ENCODE measurements around the gene NXPE3. TPM values are rescaled to one million over a fixed set of nuclear protein-coding genes. Genes with fewer than 3 reads are reported as not detected.
"Not testable (repeated sequence)": the region's sequence is repeated elsewhere in the genome, so short reads cannot be mapped to it uniquely, and the experiment has no call there.

NXPE3 gene
- total RNA-seq, 1 donor from 2014 or later, result 9.4 TPM

DNA sequence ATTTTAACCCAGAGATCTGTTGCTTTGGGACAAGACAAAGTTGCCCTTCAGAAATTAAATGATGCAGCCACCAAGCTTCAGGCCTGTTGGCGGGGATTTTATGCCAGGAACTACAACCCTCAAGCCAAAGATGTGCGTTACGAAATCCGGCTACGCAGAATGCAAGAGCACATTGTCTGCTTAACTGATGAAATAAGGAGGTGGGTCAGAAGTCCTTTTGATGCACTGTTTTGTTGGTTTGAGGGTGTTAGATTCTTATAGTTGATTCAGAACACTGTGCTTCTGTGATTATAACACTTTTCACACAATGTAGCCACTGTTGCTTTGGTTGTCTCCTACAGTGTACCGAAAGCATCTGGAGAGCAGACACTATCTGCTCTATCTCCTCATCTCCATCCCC lies 20.8 kb upstream of the NXPE3 start:
- Histone ChIP-seq H3K27ac (no peak overlapping the region), H3K9me3 (ENCODE audit: low read depth) (no peaks in the 10 kb centered on the region), H3K4me1 (no peaks in the 10 kb centered on the region), H3F3A (ENCODE audit: low read depth) (no peaks in the 10 kb centered on the region), H3K4me2 (no peak overlapping the region), H2AFZ (replicated peaks) (no peak overlapping the region), H3K36me3 (peaks cover 19% of the 10 kb centered on the region), H3K79me2 (ENCODE audit: low read depth) (no peaks in the 10 kb centered on the region), H3K9ac (no peak overlapping the region), H4K20me1 (ENCODE audit: low read depth) (peaks cover 10% of the 10 kb centered on the region), H3K4me3 (no peak overlapping the region), H3K27me3 (no peaks in the 10 kb centered on the region)
- Mint-ChIP-seq H3K36me3 (peaks cover 60% of the 10 kb centered on the region), H3K27me3 (ENCODE audit: insufficient read depth, low read depth) (no peaks in the 10 kb centered on the region), H3K27ac (no peak overlapping the region), H3K4me3 (no peak overlapping the region), H3K9me3 (peaks cover 2% of the 10 kb centered on the region), H3K4me1 (no peaks in the 10 kb centered on the region)
- DNase-seq (ENCODE audit: low spot score), result no peak
- TF ChIP-seq CTCF (IDR thresholded peaks at IDR 0.05) (no peak), EZH2phosphoT487 (IDR thresholded peaks at IDR 0.05) (no peak), EZH2 (IDR thresholded peaks at IDR 0.05) (no peak)

DNA sequence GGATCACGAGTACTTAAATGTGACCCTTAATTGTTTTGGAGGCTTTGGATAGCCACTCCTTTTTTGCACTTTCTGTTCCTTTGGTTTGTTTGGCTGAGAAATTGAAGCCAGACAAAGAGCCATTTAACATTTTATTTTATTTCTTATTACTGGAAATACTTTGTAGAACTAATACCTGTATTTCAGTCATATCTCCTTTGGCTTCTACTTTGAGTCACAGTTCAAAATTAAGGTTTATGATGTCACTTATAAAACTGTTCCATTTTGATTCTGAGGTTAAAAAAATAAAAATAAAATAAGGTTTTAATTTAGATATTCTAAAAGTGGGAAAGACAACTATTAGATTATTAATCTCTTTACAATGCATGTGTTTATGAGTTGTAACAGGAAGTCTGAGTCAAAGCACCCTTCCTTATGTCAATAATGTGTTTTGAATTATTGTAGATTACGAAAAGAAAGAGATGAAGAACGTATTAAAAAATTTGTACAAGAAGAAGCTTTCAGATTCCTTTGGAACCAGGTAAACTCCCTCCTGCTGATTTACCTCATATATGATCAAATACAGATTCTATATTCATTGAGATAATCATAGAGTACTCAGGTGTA lies 16.9 kb upstream of the NXPE3 start:
- no peak for TF ChIP-seq EZH2phosphoT487 (IDR thresholded peaks at IDR 0.05)
- TF ChIP-seq CTCF (IDR thresholded peaks at IDR 0.05), result no peak
- no peak for TF ChIP-seq EZH2 (IDR thresholded peaks at IDR 0.05)
- no peak overlapping the region for H3K27ac Mint-ChIP-seq

DNA sequence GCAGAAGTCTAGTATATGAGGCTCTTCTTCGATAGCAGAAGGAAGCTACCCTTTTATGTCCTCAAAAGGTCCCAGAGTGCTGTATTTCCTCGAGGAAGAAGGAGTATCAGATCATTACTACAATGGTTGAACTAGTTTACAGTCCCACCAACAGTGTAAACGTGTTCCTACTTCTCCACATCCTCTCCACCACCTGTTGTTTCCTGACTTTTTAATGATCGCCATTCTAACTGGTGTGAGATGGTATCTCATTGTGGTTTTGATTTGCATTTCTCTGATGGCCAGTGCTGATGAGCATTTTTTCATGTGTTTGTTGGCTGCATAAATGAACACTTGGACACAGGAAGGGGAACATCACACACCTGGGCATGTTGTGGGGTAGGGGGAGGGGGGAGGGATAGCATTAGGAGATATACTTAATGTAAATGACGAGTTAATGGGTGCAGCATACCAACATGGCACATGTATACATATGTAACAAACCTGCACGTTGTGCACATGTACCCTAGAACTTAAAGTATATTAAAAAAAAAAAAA lies 1.2 kb upstream of the NXPE3 start:
- H3K79me2 ChIP-seq (ENCODE audit: low read depth), result peaks cover 27% of the 10 kb centered on the region
- not testable (repeated sequence) for H3K27ac ChIP-seq; DNase-seq (ENCODE audit: low spot score); H3K9ac ChIP-seq; H3K36me3 ChIP-seq; H3K9me3 Mint-ChIP-seq; H4K20me1 ChIP-seq (ENCODE audit: low read depth); H3K4me2 ChIP-seq; H3K36me3 Mint-ChIP-seq; H3K27me3 ChIP-seq; H3F3A ChIP-seq (ENCODE audit: low read depth); H2AFZ ChIP-seq (replicated peaks); H3K27me3 Mint-ChIP-seq (ENCODE audit: insufficient read depth, low read depth); H3K27ac Mint-ChIP-seq; H3K4me3 ChIP-seq; H3K9me3 ChIP-seq (ENCODE audit: low read depth)
- peaks cover 22% of the 10 kb centered on the region for H3K4me1 Mint-ChIP-seq
- peak overlapping the region; percentile 95 for H3K4me3 Mint-ChIP-seq
- peaks cover 16% of the 10 kb centered on the region for H3K4me1 ChIP-seq

More for the DNA sequence above, 16.9 kb upstream of the NXPE3 start:
- Mint-ChIP-seq H3K4me3 (no peak overlapping the region), H3K4me1 (no peaks in the 10 kb centered on the region), H3K9me3 (no peaks in the 10 kb centered on the region), H3K36me3 (peaks cover 45% of the 10 kb centered on the region), H3K27me3 (ENCODE audit: insufficient read depth, low read depth) (no peaks in the 10 kb centered on the region)
- Histone ChIP-seq H3K36me3 (peaks cover 8% of the 10 kb centered on the region), H3K27ac (no peak overlapping the region), H3K9ac (no peak overlapping the region), H3K79me2 (ENCODE audit: low read depth) (no peaks in the 10 kb centered on the region), H3K4me1 (no peaks in the 10 kb centered on the region), H3K9me3 (ENCODE audit: low read depth) (no peaks in the 10 kb centered on the region), H3K27me3 (no peaks in the 10 kb centered on the region), H3K4me3 (no peak overlapping the region), H3K4me2 (no peak overlapping the region), H3F3A (ENCODE audit: low read depth) (no peaks in the 10 kb centered on the region), H2AFZ (replicated peaks) (no peak overlapping the region), H4K20me1 (ENCODE audit: low read depth) (peaks cover 12% of the 10 kb centered on the region)
- DNase-seq (ENCODE audit: low spot score), result no peak

DNA sequence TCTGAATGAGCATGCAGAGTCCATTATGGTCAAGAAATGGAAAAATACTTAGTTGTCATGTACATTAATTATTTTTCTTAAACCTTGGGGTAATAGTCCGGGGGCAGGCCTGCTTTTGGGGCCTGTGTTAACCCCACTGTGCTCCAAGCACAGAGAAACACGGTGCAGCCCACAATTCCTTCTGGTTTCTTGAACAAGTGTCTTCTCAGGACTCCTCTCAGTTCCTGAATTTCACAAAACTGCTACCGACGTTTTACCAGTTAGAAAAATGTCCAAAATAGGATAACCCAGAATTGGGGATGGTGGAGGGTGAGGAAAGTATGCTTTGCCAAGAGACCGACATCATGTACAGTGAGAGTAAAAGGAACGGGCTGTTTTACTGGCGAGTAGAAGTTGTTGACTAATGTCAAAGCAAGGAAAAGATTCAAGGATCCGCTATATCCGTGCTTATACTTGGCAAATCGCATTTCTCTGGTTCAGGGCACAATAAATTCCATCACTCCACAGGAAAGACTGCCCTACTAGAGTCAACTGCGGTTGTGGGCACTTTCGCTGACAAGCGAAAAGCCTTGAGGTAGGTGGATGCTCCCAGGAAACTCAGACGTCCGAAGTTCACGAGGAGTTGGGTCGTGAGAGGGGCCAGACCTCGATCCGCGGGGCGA lies 495 bp upstream of the NXPE3 start:
- Histone ChIP-seq H4K20me1 (ENCODE audit: low read depth) (no peaks in the 10 kb centered on the region), H3K9me3 (ENCODE audit: low read depth) (no peaks in the 10 kb centered on the region), H3K9ac (no peak overlapping the region), H3K4me3 (peak overlapping the region; percentile 86), H2AFZ (replicated peaks) (peak overlapping the region; percentile 100), H3K36me3 (no peaks in the 10 kb centered on the region), H3K4me2 (peak overlapping the region; percentile 80), H3F3A (ENCODE audit: low read depth) (peaks cover 4% of the 10 kb centered on the region), H3K4me1 (peaks cover 16% of the 10 kb centered on the region), H3K79me2 (ENCODE audit: low read depth) (peaks cover 27% of the 10 kb centered on the region), H3K27ac (no peak overlapping the region), H3K27me3 (peaks cover 8% of the 10 kb centered on the region)
- H3K27me3 Mint-ChIP-seq (ENCODE audit: insufficient read depth, low read depth), result peaks cover 3% of the 10 kb centered on the region
- no peak for TF ChIP-seq CTCF (IDR thresholded peaks at IDR 0.05)
- TF ChIP-seq EZH2phosphoT487 (IDR thresholded peaks at IDR 0.05), result no peak
- no peak for TF ChIP-seq EZH2 (IDR thresholded peaks at IDR 0.05)
- H3K4me3 Mint-ChIP-seq, result peak overlapping the region; percentile 95
- DNase-seq (ENCODE audit: low spot score), result no peak
- peaks cover 22% of the 10 kb centered on the region for H3K4me1 Mint-ChIP-seq
- H3K9me3 Mint-ChIP-seq, result no peaks in the 10 kb centered on the region
- H3K36me3 Mint-ChIP-seq, result no peaks in the 10 kb centered on the region
- H3K27ac Mint-ChIP-seq, result peak overlapping the region; percentile 46

Measured in neural progenitor cell (in vitro differentiated cells).